ENCODE measurements around the gene PHACTR1.

The PHACTR1 gene

DNA sequence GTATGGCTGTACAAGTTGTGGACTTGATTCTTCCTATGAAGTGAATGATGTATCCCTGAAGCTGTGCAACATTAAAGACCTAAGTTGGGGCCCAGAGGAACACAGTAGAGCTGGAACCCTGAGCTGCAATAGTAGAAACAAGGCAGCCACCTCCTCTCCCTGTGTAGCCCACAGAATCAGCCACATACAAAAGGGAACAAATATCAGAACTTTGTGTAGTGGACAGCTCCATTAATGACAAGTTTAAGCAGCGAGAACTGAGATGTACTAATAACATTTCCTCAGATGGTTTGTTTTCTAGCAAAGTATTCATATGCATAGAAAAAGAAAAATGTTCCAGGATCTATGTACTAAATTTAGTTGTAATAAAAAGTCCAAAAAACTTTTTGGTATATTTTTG is 19.2 kb downstream of the PHACTR1 start:
- no peaks in the 10 kb centered on the region for H3K79me1 ChIP-seq (replicated peaks; ENCODE audit: low read length, poor library complexity, severe bottlenecking)
- H3K9ac ChIP-seq (ENCODE audit: low read length), result no peak overlapping the region
- H3K23ac ChIP-seq (ENCODE audit: low read length in 2 of 2), result no peak overlapping the region
- no peaks in the 10 kb centered on the region for H3K9me3 ChIP-seq (ENCODE audit: control insufficient read depth, low read length)
- no peak overlapping the region for H2AK5ac ChIP-seq (ENCODE audit: low read length, severe bottlenecking)
- no CpG with 5 or more reads among the region's 1 CpG for WGBS
- H3K4ac ChIP-seq (ENCODE audit: low read depth in 1 of 2, low read length in 2 of 2), result no peak overlapping the region
- no peaks in the 10 kb centered on the region for H3K27me3 ChIP-seq (ENCODE audit: control insufficient read depth in 1 of 2, insufficient read depth in 1 of 2, low read length in 2 of 2)
- no peaks in the 10 kb centered on the region for H3K4me1 ChIP-seq (ENCODE audit: control insufficient read depth, insufficient read depth, low read depth, low read length)
- no peak overlapping the region for H2BK120ac ChIP-seq (ENCODE audit: low read depth, low read length)
- no peaks in the 10 kb centered on the region for H3K36me3 ChIP-seq (ENCODE audit: control insufficient read depth in 1 of 2, insufficient read depth in 2 of 2, low read depth in 1 of 2, low read length in 2 of 2)
- no peak overlapping the region for H2BK15ac ChIP-seq (ENCODE audit: low read depth, poor library complexity, severe bottlenecking)
- no peak overlapping the region for H2AFZ ChIP-seq (ENCODE audit: low read depth, low read length)
- H4K91ac ChIP-seq (ENCODE audit: low read length), result no peak overlapping the region
- H3K4me2 ChIP-seq (ENCODE audit: low read length, poor library complexity, severe bottlenecking), result no peak overlapping the region
- no peak overlapping the region for H3K4me3 ChIP-seq (ENCODE audit: insufficient read depth in 1 of 2, low read depth in 1 of 2, low read length in 2 of 2)
- no peak overlapping the region for H3K14ac ChIP-seq (ENCODE audit: low read length in 2 of 2)
- H2BK12ac ChIP-seq (ENCODE audit: low read length in 2 of 2), result no peak overlapping the region
- H3K18ac ChIP-seq (ENCODE audit: low read depth in 1 of 2, low read length in 2 of 2), result no peak overlapping the region
- H3K27ac ChIP-seq (ENCODE audit: low read length, poor library complexity, severe bottlenecking), result no peak overlapping the region
- no peak for DNase-seq
- H4K8ac ChIP-seq (ENCODE audit: low read length), result no peak overlapping the region
- H2BK5ac ChIP-seq (ENCODE audit: low read depth, low read length, poor library complexity, severe bottlenecking), result no peak overlapping the region

DNA sequence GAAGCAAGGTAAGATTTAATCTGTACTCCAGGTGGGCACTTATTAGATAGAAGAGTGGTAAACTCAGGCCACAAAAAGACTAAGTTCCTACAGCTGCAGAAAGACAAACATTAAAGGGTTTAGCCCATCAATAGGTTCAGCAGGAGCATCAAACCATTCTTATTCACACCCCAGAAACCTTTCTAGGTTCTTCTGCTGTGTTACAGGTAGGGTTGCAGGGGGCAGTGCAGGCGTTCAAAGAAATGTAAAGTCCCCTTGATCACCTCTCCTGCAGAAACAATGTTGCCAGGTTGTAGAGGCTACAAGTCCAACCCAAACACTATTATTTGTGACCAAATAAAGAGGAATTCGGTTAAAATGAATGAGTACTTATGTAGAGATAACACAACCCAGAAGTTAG is 31.8 kb downstream of the PHACTR1 start:
- Histone ChIP-seq H2AK5ac (ENCODE audit: low read length, severe bottlenecking) (no peak overlapping the region), H3K9me3 (ENCODE audit: control insufficient read depth, low read length) (peaks cover 14% of the 10 kb centered on the region), H4K8ac (ENCODE audit: low read length) (no peak overlapping the region), H2BK5ac (ENCODE audit: low read depth, low read length, poor library complexity, severe bottlenecking) (no peak overlapping the region), H3K27me3 (ENCODE audit: control insufficient read depth in 1 of 2, insufficient read depth in 1 of 2, low read length in 2 of 2) (peaks cover 33 to 46% of the 10 kb centered on the region in 2 experiments), H3K4me3 (ENCODE audit: insufficient read depth in 1 of 2, low read depth in 1 of 2, low read length in 2 of 2) (no peak overlapping the region), H2BK120ac (ENCODE audit: low read depth, low read length) (no peak overlapping the region), H3K23ac (ENCODE audit: low read length in 2 of 2) (no peak overlapping the region), H4K91ac (ENCODE audit: low read length) (no peak overlapping the region), H3K14ac (ENCODE audit: low read length in 2 of 2) (no peak overlapping the region), H3K18ac (ENCODE audit: low read depth in 1 of 2, low read length in 2 of 2) (no peak overlapping the region), H3K36me3 (ENCODE audit: control insufficient read depth in 1 of 2, insufficient read depth in 2 of 2, low read depth in 1 of 2, low read length in 2 of 2) (no peaks in the 10 kb centered on the region), H3K9ac (ENCODE audit: low read length) (no peak overlapping the region), H2BK12ac (ENCODE audit: low read length in 2 of 2) (no peak overlapping the region), H3K4me2 (ENCODE audit: low read length, poor library complexity, severe bottlenecking) (no peak overlapping the region), H2AFZ (ENCODE audit: low read depth, low read length) (no peak overlapping the region), H3K79me1 (replicated peaks; ENCODE audit: low read length, poor library complexity, severe bottlenecking) (no peaks in the 10 kb centered on the region), H3K4me1 (ENCODE audit: control insufficient read depth, insufficient read depth, low read depth, low read length) (peaks cover 6% of the 10 kb centered on the region), H3K27ac (ENCODE audit: low read length, poor library complexity, severe bottlenecking) (no peak overlapping the region), H2BK15ac (ENCODE audit: low read depth, poor library complexity, severe bottlenecking) (no peak overlapping the region), H3K4ac (ENCODE audit: low read depth in 1 of 2, low read length in 2 of 2) (no peak overlapping the region)
- WGBS, result no CpG with 5 or more reads among the region's 2 CpGs
- DNase-seq, result no peak

DNA sequence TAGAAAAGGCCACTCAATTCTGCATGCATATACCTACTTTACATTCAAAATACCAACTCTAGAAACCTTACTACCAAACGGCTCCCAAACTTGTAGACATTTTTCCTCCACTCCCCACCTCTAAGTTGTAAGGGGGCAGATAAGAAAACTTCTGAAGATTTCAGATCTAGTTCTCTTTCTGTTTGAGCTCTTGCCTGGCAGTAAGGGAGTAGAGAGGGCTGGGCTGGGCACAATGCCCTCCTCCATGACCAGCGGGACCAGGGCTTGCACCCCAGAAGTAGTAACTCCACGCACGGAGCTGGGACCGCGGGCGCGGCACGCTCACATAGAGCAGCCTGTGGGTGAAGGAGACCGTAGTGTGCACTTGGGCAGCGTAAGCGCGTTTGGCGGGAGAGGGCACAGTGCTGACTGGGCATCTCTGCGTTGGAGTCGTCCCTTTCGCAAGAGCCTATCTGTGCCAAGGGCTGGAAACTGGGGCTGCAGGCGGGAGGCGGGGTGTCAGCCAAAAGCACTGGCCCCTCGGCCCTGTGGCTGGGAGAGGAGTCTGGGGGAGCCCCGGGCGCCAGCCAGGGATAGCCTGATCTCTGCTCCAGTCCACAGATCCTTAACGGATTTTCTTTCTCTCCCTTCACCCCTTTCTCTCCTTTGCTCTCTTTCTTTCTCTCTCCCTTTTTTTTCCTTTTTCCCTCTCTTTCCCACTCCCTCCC is 32.4 kb downstream of the PHACTR1 start:
- H2BK12ac ChIP-seq (ENCODE audit: low read length in 2 of 2), result no peak overlapping the region
- H3K4me3 ChIP-seq (ENCODE audit: insufficient read depth in 1 of 2, low read depth in 1 of 2, low read length in 2 of 2), result no peak overlapping the region
- no peak overlapping the region for H3K23ac ChIP-seq (ENCODE audit: low read length in 2 of 2)
- H4K91ac ChIP-seq (ENCODE audit: low read length), result no peak overlapping the region
- no peak overlapping the region for H2AK5ac ChIP-seq (ENCODE audit: low read length, severe bottlenecking)
- peaks cover 6% of the 10 kb centered on the region for H3K4me1 ChIP-seq (ENCODE audit: control insufficient read depth, insufficient read depth, low read depth, low read length)
- no peaks in the 10 kb centered on the region for H3K79me1 ChIP-seq (replicated peaks; ENCODE audit: low read length, poor library complexity, severe bottlenecking)
- no peak overlapping the region for H2BK5ac ChIP-seq (ENCODE audit: low read depth, low read length, poor library complexity, severe bottlenecking)
- no peak overlapping the region for H2BK15ac ChIP-seq (ENCODE audit: low read depth, poor library complexity, severe bottlenecking)
- no peak overlapping the region for H3K4me2 ChIP-seq (ENCODE audit: low read length, poor library complexity, severe bottlenecking)
- H3K4ac ChIP-seq (ENCODE audit: low read depth in 1 of 2, low read length in 2 of 2), result no peak overlapping the region
- H3K18ac ChIP-seq (ENCODE audit: low read depth in 1 of 2, low read length in 2 of 2), result no peak overlapping the region
- no peaks in the 10 kb centered on the region for H3K36me3 ChIP-seq (ENCODE audit: control insufficient read depth in 1 of 2, insufficient read depth in 2 of 2, low read depth in 1 of 2, low read length in 2 of 2)
- H3K27ac ChIP-seq (ENCODE audit: low read length, poor library complexity, severe bottlenecking), result no peak overlapping the region
- H3K9me3 ChIP-seq (ENCODE audit: control insufficient read depth, low read length), result peaks cover 13% of the 10 kb centered on the region
- H2AFZ ChIP-seq (ENCODE audit: low read depth, low read length), result no peak overlapping the region
- no peak for DNase-seq
- peaks cover 33 to 46% of the 10 kb centered on the region in 2 experiments for H3K27me3 ChIP-seq (ENCODE audit: control insufficient read depth in 1 of 2, insufficient read depth in 1 of 2, low read length in 2 of 2)
- no peak overlapping the region for H3K14ac ChIP-seq (ENCODE audit: low read length in 2 of 2)
- no peak overlapping the region for H3K9ac ChIP-seq (ENCODE audit: low read length)
- no peak overlapping the region for H4K8ac ChIP-seq (ENCODE audit: low read length)
- 5% methylated on average over 18 of the region's 23 CpGs for WGBS
- no peak overlapping the region for H2BK120ac ChIP-seq (ENCODE audit: low read depth, low read length)

DNA sequence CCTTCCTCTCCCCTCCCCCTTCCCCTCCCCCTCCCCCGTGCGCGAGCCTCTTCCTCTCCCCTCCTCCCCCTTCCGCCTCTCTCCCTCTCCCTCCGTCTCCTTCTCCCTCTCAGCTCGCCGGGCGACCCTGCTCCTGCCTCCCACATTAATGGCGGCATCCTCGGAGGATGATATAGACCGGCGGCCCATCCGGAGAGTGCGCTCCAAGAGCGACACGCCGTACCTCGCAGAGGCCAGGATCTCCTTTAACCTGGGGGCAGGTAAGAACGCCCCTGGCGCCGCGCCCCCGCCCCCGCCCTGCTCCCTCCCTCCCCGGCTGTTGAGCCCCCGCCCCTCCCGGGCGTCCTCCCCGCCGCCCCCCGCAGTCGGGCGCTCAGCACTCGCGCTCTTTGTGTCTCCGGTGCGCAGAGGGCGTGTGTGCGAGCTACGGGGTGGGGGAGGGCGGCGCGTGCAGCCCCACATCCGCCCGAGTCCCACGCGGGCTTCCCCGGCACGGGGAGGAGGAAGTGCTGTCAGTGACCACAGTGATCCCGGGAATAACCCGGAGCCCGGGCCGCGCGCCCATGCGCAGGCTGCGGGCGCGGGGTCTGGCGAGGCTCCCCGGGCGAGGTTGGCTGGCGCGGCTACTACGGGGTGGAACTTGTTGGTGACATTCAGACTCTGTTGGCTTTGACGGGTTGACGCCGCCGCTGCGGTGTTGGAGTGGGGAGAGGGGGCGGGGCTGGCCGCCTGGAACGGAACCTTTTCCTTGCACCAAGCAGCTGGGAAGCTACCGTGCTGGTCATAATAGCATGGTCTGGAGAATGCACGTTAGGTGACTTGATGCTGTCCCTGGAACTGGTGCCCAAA is 33.2 kb downstream of the PHACTR1 start:
- no peak overlapping the region for H2BK15ac ChIP-seq (ENCODE audit: low read depth, poor library complexity, severe bottlenecking)
- no peak overlapping the region for H3K9ac ChIP-seq (ENCODE audit: low read length)
- no peak overlapping the region for H2AFZ ChIP-seq (ENCODE audit: low read depth, low read length)
- H3K14ac ChIP-seq (ENCODE audit: low read length in 2 of 2), result no peak overlapping the region
- H2AK5ac ChIP-seq (ENCODE audit: low read length, severe bottlenecking), result no peak overlapping the region
- H3K27ac ChIP-seq (ENCODE audit: low read length, poor library complexity, severe bottlenecking), result no peak overlapping the region
- peaks cover 6% of the 10 kb centered on the region for H3K4me1 ChIP-seq (ENCODE audit: control insufficient read depth, insufficient read depth, low read depth, low read length)
- no peak overlapping the region for H3K23ac ChIP-seq (ENCODE audit: low read length in 2 of 2)
- H3K4me2 ChIP-seq (ENCODE audit: low read length, poor library complexity, severe bottlenecking), result peak overlapping the region; percentile 13
- no peaks in the 10 kb centered on the region for H3K79me1 ChIP-seq (replicated peaks; ENCODE audit: low read length, poor library complexity, severe bottlenecking)
- no peak overlapping the region for H3K4ac ChIP-seq (ENCODE audit: low read depth in 1 of 2, low read length in 2 of 2)
- peaks cover 6% of the 10 kb centered on the region for H3K9me3 ChIP-seq (ENCODE audit: control insufficient read depth, low read length)
- no peak for DNase-seq
- H2BK120ac ChIP-seq (ENCODE audit: low read depth, low read length), result no peak overlapping the region
- H3K18ac ChIP-seq (ENCODE audit: low read depth in 1 of 2, low read length in 2 of 2), result no peak overlapping the region
- H2BK5ac ChIP-seq (ENCODE audit: low read depth, low read length, poor library complexity, severe bottlenecking), result no peak overlapping the region
- WGBS, result 2% methylated on average over 58 of the region's 75 CpGs
- no peak overlapping the region for H4K8ac ChIP-seq (ENCODE audit: low read length)
- H3K4me3 ChIP-seq (ENCODE audit: insufficient read depth in 1 of 2, low read depth in 1 of 2, low read length in 2 of 2), result no peak overlapping the region
- H3K27me3 ChIP-seq (ENCODE audit: control insufficient read depth in 1 of 2, insufficient read depth in 1 of 2, low read length in 2 of 2), result peaks cover 33 to 46% of the 10 kb centered on the region in 2 experiments
- H2BK12ac ChIP-seq (ENCODE audit: low read length in 2 of 2), result no peak overlapping the region
- H4K91ac ChIP-seq (ENCODE audit: low read length), result no peak overlapping the region
- no peaks in the 10 kb centered on the region for H3K36me3 ChIP-seq (ENCODE audit: control insufficient read depth in 1 of 2, insufficient read depth in 2 of 2, low read depth in 1 of 2, low read length in 2 of 2)

All from mesenchymal stem cell (in vitro differentiated cells and primary cell).